ENCODE results near the gene KLHL26. TPM values are rescaled to one million over a fixed set of nuclear protein-coding genes. Genes with fewer than 3 reads are reported as not detected.

Gene KLHL26
- total and polyA plus RNA-seq, 2 of the 13 experiments (the other 11 are each of a cell fraction or from before 2014, with no cell fraction given) = 1.5 to 1.7 TPM

DNA sequence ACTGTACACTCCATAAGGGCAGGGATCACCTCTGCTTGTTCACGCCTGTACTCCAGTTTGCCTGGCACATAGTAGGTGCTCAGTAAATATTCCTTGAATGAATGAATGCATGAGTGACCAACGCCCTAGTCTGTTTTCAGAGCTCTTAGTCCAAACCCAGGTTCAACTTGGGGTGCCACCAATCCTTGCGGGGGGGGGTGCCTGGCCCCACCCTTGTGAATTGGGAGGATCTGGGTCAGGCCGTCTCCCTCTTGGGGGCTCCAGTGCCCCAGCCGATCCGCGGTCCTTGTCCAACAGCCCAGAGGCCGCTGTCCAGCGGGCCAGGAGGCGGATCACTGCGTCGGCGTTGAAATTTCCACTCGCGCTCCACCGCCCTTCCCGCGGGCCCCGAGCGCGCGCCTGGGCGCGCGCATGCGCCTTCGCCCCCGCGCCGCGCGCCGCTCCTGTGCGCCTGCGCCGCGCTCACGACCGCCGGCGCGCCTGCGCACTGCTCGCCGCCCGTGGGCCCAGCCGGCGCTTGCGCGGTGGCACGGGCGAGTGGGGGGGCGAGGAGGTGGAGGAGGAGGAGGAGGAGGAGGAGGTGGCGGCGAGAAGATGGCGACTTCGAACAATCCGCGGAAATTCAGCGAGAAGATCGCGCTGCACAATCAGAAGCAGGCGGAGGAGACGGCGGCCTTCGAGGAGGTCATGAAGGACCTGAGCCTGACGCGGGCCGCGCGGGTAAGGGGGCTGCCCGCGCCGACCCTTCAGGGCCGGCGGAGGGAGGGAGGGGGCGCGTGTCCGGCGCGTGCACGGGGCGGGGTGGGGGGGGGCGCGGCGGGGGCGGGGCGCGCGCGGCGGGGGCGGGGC is 46.5 kb downstream of the KLHL26 start, which contains the start of gene CRTC1 (continued):
- TF ChIP-seq ZNF451 (CRISPR knock-in tag; IDR thresholded peaks at IDR 0.05) = 0 out of 2 replicates have a peak, but pooled peaks have one; percentile 41
- peak; percentile 56; the same call in 1 of the 2 replicates for TF ChIP-seq ZSCAN25 (CRISPR knock-in tag; IDR thresholded peaks at IDR 0.05)
- TF ChIP-seq ZBTB26 (CRISPR knock-in tag; IDR thresholded peaks at IDR 0.05; ENCODE audit: borderline replicate concordance) = 0 out of 2 replicates have a peak, but pooled peaks have one; percentile 18
- TF ChIP-seq ZFP37 (CRISPR knock-in tag; IDR thresholded peaks at IDR 0.05; ENCODE audit: borderline replicate concordance) = no peak
- TF ChIP-seq TAF1 (CRISPR knock-in tag; IDR thresholded peaks at IDR 0.05) = peak; percentile 60
- TF ChIP-seq, protein P1, sequence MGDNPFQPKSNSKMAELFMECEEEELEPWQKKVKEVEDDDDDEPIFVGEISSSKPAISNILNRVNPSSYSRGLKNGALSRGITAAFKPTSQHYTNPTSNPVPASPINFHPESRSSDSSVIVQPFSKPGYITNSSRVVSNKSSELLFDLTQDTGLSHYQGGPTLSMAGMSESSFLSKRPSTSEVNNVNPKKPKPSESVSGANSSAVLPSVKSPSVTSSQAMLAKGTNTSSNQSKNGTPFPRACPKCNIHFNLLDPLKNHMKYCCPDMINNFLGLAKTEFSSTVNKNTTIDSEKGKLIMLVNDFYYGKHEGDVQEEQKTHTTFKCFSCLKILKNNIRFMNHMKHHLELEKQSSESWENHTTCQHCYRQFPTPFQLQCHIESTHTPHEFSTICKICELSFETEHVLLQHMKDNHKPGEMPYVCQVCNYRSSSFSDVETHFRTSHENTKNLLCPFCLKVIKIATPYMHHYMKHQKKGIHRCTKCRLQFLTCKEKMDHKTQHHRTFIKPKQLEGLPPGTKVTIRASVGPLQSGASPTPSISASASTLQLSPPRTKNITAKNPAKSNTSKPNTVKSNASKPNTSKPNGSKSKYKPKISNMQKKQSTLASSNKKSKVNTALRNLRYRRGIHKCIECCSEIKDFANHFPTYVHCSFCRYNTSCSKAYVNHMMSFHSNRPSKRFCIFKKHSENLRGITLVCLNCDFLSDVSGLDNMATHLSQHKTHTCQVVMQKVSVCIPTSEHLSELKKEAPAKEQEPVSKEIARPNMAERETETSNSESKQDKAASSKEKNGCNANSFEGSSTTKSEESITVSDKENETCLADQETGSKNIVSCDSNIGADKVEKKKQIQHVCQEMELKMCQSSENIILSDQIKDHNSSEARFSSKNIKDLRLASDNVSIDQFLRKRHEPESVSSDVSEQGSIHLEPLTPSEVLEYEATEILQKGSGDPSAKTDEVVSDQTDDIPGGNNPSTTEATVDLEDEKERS (CRISPR knock-in tag; IDR thresholded peaks at IDR 0.05) = peak; percentile 52; the same call in 1 of the 2 replicates
- TF ChIP-seq GMEB1 (CRISPR knock-in tag; IDR thresholded peaks at IDR 0.05; ENCODE audit: borderline replicate concordance) = peak; percentile 36; the same call in 1 of the 2 replicates
- TF ChIP-seq TGIF2 (CRISPR knock-in tag; IDR thresholded peaks at IDR 0.05) = peak; percentile 52; the same call in 1 of the 2 replicates
- no peak for TF ChIP-seq TBL1XR1 (IDR thresholded peaks at IDR 0.05; ENCODE audit: borderline replicate concordance, low read length, partially characterized antibody)
- TF ChIP-seq ZNF441 (CRISPR knock-in tag; IDR thresholded peaks at IDR 0.05; ENCODE audit: borderline replicate concordance) = peak; percentile 85
- peak; percentile 75; the same call in 1 of the 2 replicates for TF ChIP-seq ZNF230 (CRISPR knock-in tag; IDR thresholded peaks at IDR 0.05)
- no peak for TF ChIP-seq SOX6 (IDR thresholded peaks at IDR 0.05)
- 0 out of 2 replicates have a peak, but pooled peaks have one; percentile 31 for TF ChIP-seq SOX6 (CRISPR knock-in tag; IDR thresholded peaks at IDR 0.05)
- TF ChIP-seq NKX3-1 (CRISPR knock-in tag; IDR thresholded peaks at IDR 0.05) = peak; percentile 38; the same call in 1 of the 2 replicates
- TF ChIP-seq ZSCAN30 (CRISPR knock-in tag; IDR thresholded peaks at IDR 0.05) = no peak
- no peak for TF ChIP-seq EP300 (IDR thresholded peaks at IDR 0.05; ENCODE audit: low read depth in 2 of 2, low read length in 2 of 2)
- TF ChIP-seq EP300 (CRISPR knock-in tag; IDR thresholded peaks at IDR 0.05; ENCODE audit: borderline replicate concordance) = 0 out of 2 replicates have a peak, but pooled peaks have one; percentile 16
- no peak for TF ChIP-seq DBP (CRISPR knock-in tag; IDR thresholded peaks at IDR 0.05; ENCODE audit: not compliant biosample characterization)
- 0 out of 2 replicates have a peak, but pooled peaks have one; percentile 39 for TF ChIP-seq ZNF570 (CRISPR knock-in tag; IDR thresholded peaks at IDR 0.05; ENCODE audit: borderline replicate concordance)
- no peak for TF ChIP-seq ELF1 (CRISPR knock-in tag; IDR thresholded peaks at IDR 0.05)
- TF ChIP-seq STAG1 (CRISPR knock-in tag; IDR thresholded peaks at IDR 0.05) = peak; percentile 35; the same call in 1 of the 2 replicates
- TF ChIP-seq SALL2 (CRISPR knock-in tag; IDR thresholded peaks at IDR 0.05) = peak; percentile 45
